H9 (cell line): Measurements from ENCODE around the gene DNMBP. TPM values are rescaled to one million over a fixed set of nuclear protein-coding genes. Genes with fewer than 3 reads are reported as not detected.

Experiments
- DNase-seq: peaks from one replicate; pipeline ENCODE4 v3.0.0-alpha.2; 2017
- H2AFZ ChIP-seq: one replicate; pipeline ENCODE4 v1.6.1; 2013; ENCODE audit warnings: mild to moderate bottlenecking, low read length, control low read depth, moderate library complexity
- H2AK5ac ChIP-seq: 2 replicates; pipeline ENCODE4 v1.6.1; 2013; ENCODE audit warnings: low read length, control low read depth, mixed read lengths; ENCODE audit not compliant: insufficient read length
- H2BK120ac ChIP-seq: one replicate; pipeline ENCODE4 v1.6.1; 2013; ENCODE audit warnings: low read depth, mild to moderate bottlenecking, low read length, control low read depth, inconsistent platforms; ENCODE audit not compliant: poor library complexity, severe bottlenecking
- H2BK12ac ChIP-seq: 2 replicates; pipeline ENCODE4 v1.6.1; 2013; ENCODE audit warnings: low read length, control low read depth, mixed read lengths, low read depth; ENCODE audit not compliant: insufficient read length
- H2BK15ac ChIP-seq: 2 replicates; pipeline ENCODE4 v1.6.1; 2013; ENCODE audit warnings: low read depth, low read length, control low read depth
- H2BK20ac ChIP-seq: one replicate; pipeline ENCODE4 v1.6.1; 2013; ENCODE audit warnings: low read depth, mild to moderate bottlenecking, low read length, control low read depth, inconsistent platforms; ENCODE audit not compliant: poor library complexity, severe bottlenecking
- H2BK5ac ChIP-seq: 2 replicates; pipeline ENCODE4 v1.6.1; 2013; ENCODE audit warnings: low read length, control low read depth, mixed read lengths; ENCODE audit not compliant: insufficient read length
- H3K14ac ChIP-seq: 2 replicates; pipeline ENCODE4 v1.6.1; 2013; ENCODE audit warnings: low read length, control low read depth; ENCODE audit not compliant: insufficient read depth
- H3K18ac ChIP-seq: 2 replicates; pipeline ENCODE4 v1.6.1; 2013; ENCODE audit warnings: low read depth, mild to moderate bottlenecking, mixed read lengths, low read length, control low read depth; ENCODE audit not compliant: insufficient read length
- H3K23ac ChIP-seq: 2 replicates; pipeline ENCODE4 v1.6.1; 2013; ENCODE audit warnings: low read length, control low read depth, mixed read lengths, low read depth; ENCODE audit not compliant: insufficient read length
- H3K23me2 ChIP-seq: 2 replicates; pipeline ENCODE4 v1.6.1; 2013; ENCODE audit warnings: low read depth, mild to moderate bottlenecking, mixed read lengths, low read length, control low read depth; ENCODE audit not compliant: insufficient read length, poor library complexity, severe bottlenecking
- H3K27ac ChIP-seq: 2 replicates; pipeline ENCODE4 v1.5.1; 2013; ENCODE audit warnings: low read length, control low read depth, mixed read lengths, low read depth; ENCODE audit not compliant: insufficient read length
- H3K27me3 ChIP-seq: 2 replicates; pipeline ENCODE4 v1.6.1; 2013; ENCODE audit warnings: low read length, control low read depth, inconsistent platforms; ENCODE audit not compliant: insufficient read depth
- H3K4ac ChIP-seq: 2 replicates; pipeline ENCODE4 v1.6.1; 2013; ENCODE audit warnings: low read depth, mild to moderate bottlenecking, control low read depth, inconsistent platforms, low read length, moderate library complexity
- H3K4me1 ChIP-seq: 2 replicates; pipeline ENCODE4 v1.6.1; 2013; ENCODE audit warnings: low read length, control low read depth, inconsistent platforms; ENCODE audit not compliant: insufficient read depth
- H3K4me2 ChIP-seq: 2 replicates; pipeline ENCODE4 v1.6.1; 2013; ENCODE audit warnings: low read length, control low read depth, mixed read lengths; ENCODE audit not compliant: insufficient read length, insufficient read depth
- H3K56ac ChIP-seq: 2 replicates; pipeline ENCODE4 v1.6.1; 2013; ENCODE audit warnings: low read depth, mild to moderate bottlenecking, mixed read lengths, low read length, control low read depth; ENCODE audit not compliant: insufficient read length
- H3K79me1 ChIP-seq: 2 replicates; pipeline ENCODE4 v1.6.1; 2013; ENCODE audit warnings: low read depth, mild to moderate bottlenecking, moderate library complexity, low read length, control low read depth, inconsistent platforms; ENCODE audit not compliant: insufficient read depth, poor library complexity, severe bottlenecking
- H3K79me2 ChIP-seq: 2 replicates; pipeline ENCODE4 v1.6.1; 2013; ENCODE audit warnings: low read length, control low read depth, inconsistent platforms; ENCODE audit not compliant: insufficient read depth
- H3K9ac ChIP-seq: 2 replicates; pipeline ENCODE4 v1.6.1; 2013; ENCODE audit warnings: low read length, control low read depth, mixed read lengths; ENCODE audit not compliant: insufficient read length; ENCODE audit errors: extremely low read depth
- H3K9me3 ChIP-seq: one replicate; pipeline ENCODE4 v1.6.1; 2013; ENCODE audit warnings: low read depth, low read length, inconsistent platforms; ENCODE audit not compliant: control insufficient read depth
- H3T11ph ChIP-seq: one replicate; pipeline ENCODE4 v1.6.1; 2013; ENCODE audit warnings: mild to moderate bottlenecking, low read length, control low read depth, inconsistent platforms
- H4K20me1 ChIP-seq: one replicate; pipeline ENCODE4 v1.6.1; 2013; ENCODE audit not compliant: control insufficient read depth, insufficient read length, insufficient read depth
- H4K5ac ChIP-seq: 2 replicates; pipeline ENCODE4 v1.6.1; 2013; ENCODE audit warnings: low read depth, mild to moderate bottlenecking, mixed read lengths, low read length, control low read depth; ENCODE audit not compliant: insufficient read length
- H4K8ac ChIP-seq: replicated peaks from 2 replicates; pipeline ENCODE4 v1.6.1; 2013; ENCODE audit warnings: low read length, control low read depth, mixed read lengths, low read depth; ENCODE audit not compliant: insufficient read length
- H4K91ac ChIP-seq: 2 replicates; pipeline ENCODE4 v1.6.1; 2013; ENCODE audit warnings: low read depth, mild to moderate bottlenecking, moderate library complexity, mixed read lengths, low read length, control low read depth; ENCODE audit not compliant: insufficient read length
- H3K27ac Mint-ChIP-seq, 3 experiments: 2 replicates in 2 of 3; 3 replicates in 1 of 3; pipeline ENCODE4 v1.8.0; 2020 to 2021; ENCODE audit warnings: mixed read lengths in 3 of 3, mild to moderate bottlenecking in 1 of 3, moderate library complexity in 1 of 3
- H3K27me3 Mint-ChIP-seq: 2 replicates; pipeline ENCODE4 v1.8.0; 2021; ENCODE audit warnings: low read depth, mild to moderate bottlenecking, moderate library complexity, mixed read lengths
- H3K36me3 Mint-ChIP-seq, 3 experiments: 2 replicates in 2 of 3; 3 replicates in 1 of 3; pipeline ENCODE4 v1.8.0; 2020 to 2021; ENCODE audit warnings: low read depth in 3 of 3, mixed read lengths in 3 of 3; ENCODE audit not compliant: insufficient read depth in 1 of 3
- H3K4me1 Mint-ChIP-seq, 2 experiments: 2 replicates each; pipeline ENCODE4 v1.8.0; 2020; ENCODE audit warnings: mixed read lengths in 2 of 2
- H3K4me3 Mint-ChIP-seq, 2 experiments: 2 replicates in 1 of 2; 3 replicates in 1 of 2; pipeline ENCODE4 v1.8.0; 2020 to 2021; ENCODE audit warnings: mild to moderate bottlenecking in 2 of 2, mixed read lengths in 2 of 2, moderate library complexity in 1 of 2
- H3K9me3 Mint-ChIP-seq, 2 experiments: 2 replicates in 1 of 2; 3 replicates in 1 of 2; pipeline ENCODE4 v1.8.0; 2020; ENCODE audit warnings: mild to moderate bottlenecking in 2 of 2, mixed read lengths in 2 of 2, moderate library complexity in 1 of 2
- CTCF ChIP-seq: fragments of 200-600 bp; sonication (generic); conservative IDR thresholded peaks from 3 replicates; pipeline ENCODE4 v1.8.0; 2021; ENCODE audit warnings: antibody characterized with exemption, mild to moderate bottlenecking
- WGBS: extraction: QIAGEN DNeasy Blood & Tissue Kit; methylation state at CpG from one replicate; pipeline ENCODE4 v1.1.7; 2013; ENCODE audit warnings: missing lambda C conversion rate, low lambda C conversion rate, mixed read lengths; ENCODE audit not compliant: insufficient read length; ENCODE audit errors: extremely low coverage; 5-methylcytosine and 5-hydroxymethylcytosine counted together
- total RNA-seq: library from RNA; stranded (reverse); gene quantifications from 2 replicates; pipeline ENCODE4 v1.2.1, GENCODE V29; 2021

DNMBP gene
- total RNA-seq, 1 experiment from 2014 or later = 25.6 TPM

- no peaks in the 10 kb centered on the region for H3K79me1 ChIP-seq
- no CpG with 5 or more reads among the region's 5 CpGs for WGBS
- no peaks in the 10 kb centered on the region for H3K27me3 ChIP-seq
- H3K4ac ChIP-seq = no peak overlapping the region
- H3K56ac ChIP-seq = no peak overlapping the region
- no peaks in the 10 kb centered on the region for H3K23me2 ChIP-seq
- no peaks in the 10 kb centered on the region for H3K27me3 Mint-ChIP-seq
- H3K4me2 ChIP-seq = no peak overlapping the region
- H3K4me1 Mint-ChIP-seq = no peaks in the 10 kb centered on the region
- no peak overlapping the region for H2AK5ac ChIP-seq
- H3K4me1 ChIP-seq = no peaks in the 10 kb centered on the region
- no peak overlapping the region for H4K8ac ChIP-seq
- DNase-seq = no peak
- no peak overlapping the region for H3K14ac ChIP-seq
- H4K20me1 ChIP-seq = no peaks in the 10 kb centered on the region
- no peak for TF ChIP-seq CTCF
- H3K27ac ChIP-seq = no peak overlapping the region
- H3K23ac ChIP-seq = no peak overlapping the region
- H3K18ac ChIP-seq = no peak overlapping the region
- H2BK15ac ChIP-seq = no peak overlapping the region
- no peaks in the 10 kb centered on the region for H3K9me3 ChIP-seq
- H3K27ac Mint-ChIP-seq = peak overlapping the region in 1 of 3 experiments; percentile 55; a peak in 1 of 7 replicates
- H3K4me3 Mint-ChIP-seq = no peak overlapping the region
- no peak overlapping the region for H2AFZ ChIP-seq
- no peaks in the 10 kb centered on the region for H3K9me3 Mint-ChIP-seq
- H3K36me3 Mint-ChIP-seq = peaks cover 44 to 55% (median 53%) of the 10 kb centered on the region in 3 experiments
- no peak overlapping the region for H3K9ac ChIP-seq
- no peaks in the 10 kb centered on the region for H3K79me2 ChIP-seq
- H4K91ac ChIP-seq = no peak overlapping the region
- no peak overlapping the region for H2BK120ac ChIP-seq
- H2BK12ac ChIP-seq = no peak overlapping the region
- H4K5ac ChIP-seq = no peak overlapping the region
- H3T11ph ChIP-seq = no peak overlapping the region
- H2BK5ac ChIP-seq = no peak overlapping the region
- no peak overlapping the region for H2BK20ac ChIP-seq
These were observed 134.3 kb downstream of the DNMBP start for GRCh38 chr10:99875473-99875872.
